GM21619 (cell line): ENCODE measurements around the gene AOC2.
"Not testable (repeated sequence)": the region's sequence is repeated elsewhere in the genome, so short reads cannot be mapped to it uniquely, and the experiment has no call there.

Source experiments
- ATAC-seq: cut with Tn5 transposase; IDR thresholded peaks from one replicate; pipeline ENCODE4 v1.9.1; 2021; ENCODE audit not compliant: unreplicated experiment

The AOC2 gene

DNA sequence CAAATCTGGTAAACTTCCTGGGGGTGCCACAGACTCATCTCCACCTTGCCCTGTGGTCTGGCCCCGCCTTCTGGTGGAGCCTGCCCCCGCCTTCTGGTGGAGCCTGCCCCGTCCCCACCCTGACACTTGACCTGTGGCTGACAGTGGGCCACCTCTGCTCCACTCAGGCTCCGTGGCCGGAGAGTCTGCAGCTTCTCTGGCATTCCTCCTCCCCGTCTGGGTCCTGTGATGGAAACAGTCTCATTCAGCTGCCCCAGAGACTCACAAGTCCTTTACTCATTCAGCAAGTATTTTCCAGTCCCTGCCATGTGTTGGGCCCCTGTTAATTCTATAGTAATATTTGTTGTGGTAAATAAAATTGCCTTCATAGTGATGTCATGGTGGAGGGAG lies 35.2 kb downstream of the AOC2 start:
- ATAC-seq: no peak

GRCh38 chr17:42880776-42881310 lies 36.5 kb downstream of the AOC2 start:
- no peak for ATAC-seq

DNA sequence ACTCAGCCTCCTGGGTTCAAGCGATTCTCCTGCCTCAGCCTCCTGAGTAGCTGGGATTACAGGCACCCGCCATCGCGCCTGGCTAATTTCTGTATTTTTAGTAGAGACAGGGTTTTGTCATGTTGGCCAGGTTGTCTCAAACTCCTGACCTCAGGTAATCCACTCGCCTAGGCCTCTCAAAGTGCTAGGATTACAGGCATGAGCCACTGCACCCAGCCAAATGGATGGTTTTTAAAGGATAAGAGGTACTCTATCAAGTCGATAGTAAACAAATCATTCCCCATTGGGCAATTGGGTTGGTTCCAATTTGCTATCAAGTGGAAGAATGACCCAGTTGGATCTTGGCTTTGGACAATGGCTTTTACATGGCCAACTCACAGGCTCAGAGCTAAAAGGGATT lies 37.3 kb downstream of the AOC2 start:
- not testable (repeated sequence) for ATAC-seq

DNA sequence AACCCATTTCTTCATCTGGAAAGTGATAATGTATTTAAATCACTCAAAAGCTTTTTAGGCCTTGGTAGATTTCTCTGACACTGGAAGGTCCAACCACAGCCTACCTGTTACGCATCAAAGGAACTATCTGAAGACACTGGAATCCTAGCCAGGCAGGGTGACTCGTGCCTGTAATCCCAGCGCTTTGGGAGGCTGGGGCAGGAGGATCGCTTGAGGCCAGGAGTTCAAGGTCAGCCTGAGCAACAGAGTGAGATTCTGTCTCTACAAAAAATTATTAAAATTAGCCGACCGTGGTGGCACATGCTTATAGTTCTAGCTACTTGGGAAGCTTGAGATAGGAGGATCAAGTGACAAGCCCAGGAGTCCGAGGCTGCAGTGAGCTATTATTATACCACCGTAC lies 37.8 kb downstream of the AOC2 start:
- ATAC-seq: no peak

- ATAC-seq: no peak
These were observed 39.6 kb downstream of the AOC2 start for GRCh38 chr17:42883802-42884558.

GRCh38 chr17:42885806-42886205 lies 41.4 kb downstream of the AOC2 start:
- ATAC-seq: not testable (repeated sequence)

DNA sequence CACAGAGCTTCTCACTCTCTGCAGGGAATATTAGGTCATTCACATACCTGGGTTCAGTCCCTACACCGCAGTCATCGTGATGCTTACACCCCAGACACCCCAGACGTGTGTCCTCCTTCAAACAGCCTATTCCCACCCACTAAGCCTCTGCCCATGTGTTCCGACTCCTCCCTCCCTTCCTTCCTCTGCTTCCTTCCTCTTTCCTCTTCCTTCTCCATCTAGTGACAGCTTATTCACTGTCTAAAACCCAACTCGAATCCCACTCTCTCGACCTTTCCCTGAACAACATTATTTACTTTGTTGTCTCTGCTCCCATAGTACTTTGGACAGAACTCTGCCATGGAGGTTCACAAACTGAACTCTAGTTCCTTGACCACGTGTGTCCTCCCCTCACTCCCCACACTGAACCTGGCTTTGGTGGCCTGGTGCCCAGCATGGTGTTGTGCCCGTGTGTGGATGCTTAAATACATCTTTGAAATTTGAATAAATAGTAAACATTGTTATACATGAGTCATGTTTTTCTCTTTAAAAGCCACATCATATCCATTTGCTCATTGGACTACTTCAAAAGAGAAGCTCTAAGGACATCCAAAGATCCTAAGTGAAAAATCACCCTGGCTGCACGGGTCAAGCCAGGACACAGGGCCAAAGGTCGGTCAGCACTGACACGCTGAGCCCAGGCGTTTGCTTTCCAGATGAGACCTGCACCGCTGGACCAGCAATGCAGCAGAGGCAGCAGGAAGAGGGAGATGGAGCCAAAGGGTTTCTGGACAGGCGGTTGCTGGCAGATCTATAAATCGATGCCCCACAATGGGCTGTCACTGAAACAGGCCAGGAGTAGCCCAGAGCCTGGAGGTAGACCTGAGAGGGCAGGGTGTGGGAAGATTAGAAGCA lies 42.1 kb downstream of the AOC2 start:
- no peak for ATAC-seq

DNA sequence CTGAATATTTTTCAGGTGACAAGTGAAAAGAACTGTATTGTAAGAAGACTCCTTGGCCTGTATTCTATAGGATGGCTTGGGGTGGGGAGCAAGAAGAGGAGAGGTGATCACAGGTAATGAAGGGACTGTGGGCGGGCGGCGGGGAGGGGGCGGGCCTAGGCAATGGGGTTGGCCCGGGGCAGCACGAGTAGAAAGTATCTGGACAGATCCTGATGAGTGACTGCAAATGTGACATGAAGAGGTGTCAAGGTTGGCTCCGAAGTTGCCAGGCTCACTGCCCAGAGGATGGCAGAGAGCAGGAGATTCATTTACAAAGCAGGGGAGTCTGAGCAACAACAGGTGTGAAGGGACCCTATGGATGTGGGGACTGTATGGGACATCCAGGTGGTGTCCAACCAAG lies 45.4 kb downstream of the AOC2 start:
- no peak for ATAC-seq

- ATAC-seq: no peak
These were observed 47.3 kb downstream of the AOC2 start for GRCh38 chr17:42891539-42892152.

DNA sequence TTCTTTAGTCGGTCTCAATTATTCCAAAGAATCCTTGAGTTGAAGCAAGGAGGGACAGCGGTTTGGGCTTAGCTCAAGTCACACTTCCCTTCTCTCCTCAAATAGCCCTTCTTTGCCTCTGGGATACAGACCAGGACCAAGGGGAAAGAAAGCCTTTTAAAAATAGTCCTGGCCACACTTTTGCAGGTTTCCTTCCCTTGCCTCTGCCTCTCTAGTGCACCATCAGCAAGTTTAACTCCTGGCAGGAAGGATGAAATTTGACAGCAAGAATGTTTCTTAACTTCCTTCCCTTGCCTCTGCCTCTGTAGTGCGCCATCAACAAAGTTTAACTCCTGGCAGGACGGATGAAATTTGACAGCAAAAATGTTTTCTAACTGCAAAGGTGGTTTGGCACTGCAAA lies 49.0 kb downstream of the AOC2 start:
- ATAC-seq: no peak

- no peak for ATAC-seq
These were observed 50.2 kb downstream of the AOC2 start for GRCh38 chr17:42894283-42895184.

- no peak for ATAC-seq
These were observed 50.8 kb downstream of the AOC2 start for GRCh38 chr17:42895185-42895555.

DNA sequence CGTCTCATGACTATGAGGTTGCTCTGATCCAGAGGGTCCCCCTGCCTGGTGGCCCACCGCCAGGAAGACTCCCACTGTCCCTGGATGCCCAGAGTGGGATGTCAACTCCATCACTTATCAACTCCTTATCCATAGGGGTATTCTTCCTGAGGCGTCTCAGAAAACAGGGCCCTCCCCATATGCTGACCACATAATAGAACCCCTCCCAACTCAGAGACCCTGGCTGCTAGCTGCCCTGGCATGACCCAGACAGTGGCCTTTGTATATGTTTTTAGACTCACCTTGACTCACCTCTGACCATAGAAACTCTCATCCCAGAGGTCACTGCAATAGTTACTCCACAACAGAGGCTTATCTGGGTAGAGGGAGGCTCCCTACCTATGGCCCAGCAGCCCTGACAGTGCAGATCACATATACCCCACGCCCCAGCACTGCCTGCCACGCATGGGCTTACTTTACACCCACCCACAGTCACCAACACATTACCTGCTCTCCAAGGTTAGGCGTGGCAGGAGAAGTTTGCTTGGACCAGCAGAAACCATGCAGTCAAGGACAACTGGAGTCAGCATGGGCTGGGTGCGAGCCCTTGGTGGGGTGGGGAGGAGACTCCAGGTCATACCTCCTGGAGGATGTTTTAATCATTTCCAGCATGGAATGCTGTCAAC lies 53.9 kb downstream of the AOC2 start:
- no peak for ATAC-seq

DNA sequence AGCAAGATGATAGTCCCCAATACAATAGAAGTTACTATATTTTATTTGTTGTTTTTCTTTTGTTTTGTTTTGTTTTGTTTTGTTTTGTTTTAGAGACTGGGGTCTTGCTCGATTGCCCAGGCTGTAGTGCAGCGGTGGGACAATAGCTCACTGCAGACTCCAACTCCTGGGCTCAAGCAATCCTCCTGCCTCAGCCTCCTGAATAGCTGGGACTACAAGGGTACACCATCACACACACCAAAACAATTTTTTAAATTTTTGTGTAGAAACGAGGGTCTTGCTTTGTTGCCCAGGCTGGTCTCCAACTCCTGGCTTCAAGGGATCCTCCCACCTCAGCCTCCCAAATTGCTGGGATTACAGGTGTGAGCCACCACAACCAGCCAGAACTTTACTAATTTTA lies 55.6 kb downstream of the AOC2 start:
- not testable (repeated sequence) for ATAC-seq
